SK-N-SH treated with all-trans-retinoic acid at 6 μM for 48 hours (cell line): ENCODE results near the gene KIF22.

ENCODE experiments used
- ATAC-seq: fragments of 200-7000 bp; cut with Tn5 transposase; 3 replicates; pipeline ENCODE4 v1.9.1; 2020; ENCODE audit warnings: mild to moderate bottlenecking, moderate library complexity
- ARNTL ChIP-seq: fragments of 450-650 bp; formaldehyde crosslinking; IDR thresholded peaks from 2 replicates; pipeline ENCODE4 v1.5.0; 2020; ENCODE audit warnings: low read depth, mild to moderate bottlenecking, moderate library complexity, borderline replicate concordance
- BACH2 ChIP-seq: fragments of 250-450 bp; sonication (Bioruptor Pico); IDR thresholded peaks from 2 replicates; pipeline ENCODE4 v1.9.0; 2021; ENCODE audit warnings: mild to moderate bottlenecking, borderline replicate concordance
- CSRNP3 ChIP-seq: fragments of 250-450 bp; sonication (Bioruptor Pico); IDR thresholded peaks from 2 replicates; pipeline ENCODE4 v1.5.1; 2021; ENCODE audit warnings: mild to moderate bottlenecking, moderate library complexity
- ESRRG ChIP-seq: fragments of 250-450 bp; sonication (Bioruptor Pico); IDR thresholded peaks from 2 replicates; pipeline ENCODE4 v1.6.1; 2021; ENCODE audit warnings: mild to moderate bottlenecking
- GLIS3 ChIP-seq: fragments of 250-450 bp; sonication (Bioruptor Pico); IDR thresholded peaks from 2 replicates; pipeline ENCODE4 v1.5.0; 2020; ENCODE audit warnings: mild to moderate bottlenecking, moderate library complexity
- ISL1 ChIP-seq: fragments of 250-450 bp; sonication (Bioruptor Pico); IDR thresholded peaks from 2 replicates; pipeline ENCODE4 v2.1.2; 2022; ENCODE audit warnings: mild to moderate bottlenecking, moderate library complexity
- OSR1 ChIP-seq: fragments of 250-450 bp; sonication (Bioruptor Pico); IDR thresholded peaks from 2 replicates; pipeline ENCODE4 v1.8.0; 2022; ENCODE audit warnings: moderate library complexity, mild to moderate bottlenecking, inconsistent platforms
- PATZ1 ChIP-seq: fragments of 250-450 bp; sonication (Bioruptor Pico); IDR thresholded peaks from 2 replicates; pipeline ENCODE4 v1.8.0; 2020; ENCODE audit warnings: mild to moderate bottlenecking, moderate library complexity, borderline replicate concordance
- POU6F1 ChIP-seq: fragments of 250-450 bp; sonication (Bioruptor Pico); IDR thresholded peaks from 2 replicates; pipeline ENCODE4 v1.8.0; 2021; ENCODE audit warnings: low read depth, mild to moderate bottlenecking, moderate library complexity, borderline replicate concordance
- PPARA ChIP-seq: fragments of 250-450 bp; sonication (Bioruptor Pico); IDR thresholded peaks from 2 replicates; pipeline ENCODE4 v1.5.0; 2020; ENCODE audit warnings: mild to moderate bottlenecking, borderline replicate concordance
- RARB ChIP-seq: fragments of 250-450 bp; sonication (Bioruptor Pico); IDR thresholded peaks from 2 replicates; pipeline ENCODE4 v1.8.0; 2021; ENCODE audit warnings: mild to moderate bottlenecking, moderate library complexity
- TCF4 ChIP-seq: fragments of 250-450 bp; sonication (Bioruptor Pico); IDR thresholded peaks from 2 replicates; pipeline ENCODE4 v1.8.0; 2021; ENCODE audit warnings: mild to moderate bottlenecking, moderate library complexity, borderline replicate concordance
- TSHZ2 ChIP-seq: fragments of 250-450 bp; sonication (Bioruptor Pico); IDR thresholded peaks from 2 replicates; pipeline ENCODE4 v1.5.0; 2020; ENCODE audit warnings: mild to moderate bottlenecking, moderate library complexity
- ZC3H10 ChIP-seq: fragments of 250-450 bp; sonication (Bioruptor Pico); IDR thresholded peaks from 2 replicates; pipeline ENCODE4 v1.5.1; 2021; ENCODE audit warnings: mild to moderate bottlenecking, moderate library complexity
- ZFP3 ChIP-seq: fragments of 250-450 bp; sonication (Bioruptor Pico); IDR thresholded peaks from 2 replicates; pipeline ENCODE4 v1.5.0; 2020; ENCODE audit warnings: mild to moderate bottlenecking, moderate library complexity
- ZFP30 ChIP-seq: fragments of 450-650 bp; formaldehyde crosslinking; IDR thresholded peaks from 2 replicates; pipeline ENCODE4 v1.5.0; 2022; ENCODE audit warnings: mild to moderate bottlenecking, moderate library complexity
- ZNF8 ChIP-seq: fragments of 450-650 bp; formaldehyde crosslinking; IDR thresholded peaks from 2 replicates; pipeline ENCODE4 v1.5.0; 2020; ENCODE audit warnings: mild to moderate bottlenecking, moderate library complexity

The KIF22 gene

GRCh38 chr16:29810699-29811169 lies 20.2 kb downstream of the KIF22 start:
- no peak for ATAC-seq
- TF ChIP-seq CSRNP3 (CRISPR knock-in tag) (no peak), GLIS3 (CRISPR knock-in tag) (no peak), ARNTL (CRISPR knock-in tag) (no peak), PPARA (no peak)

GRCh38 chr16:29811170-29811895 lies 20.8 kb downstream of the KIF22 start:
- ATAC-seq: peak; percentile 82
- TF ChIP-seq TCF4 (CRISPR knock-in tag) (no peak), TSHZ2 (CRISPR knock-in tag) (peak; percentile 39; the same call in 1 of the 2 replicates), ESRRG (CRISPR knock-in tag) (no peak)

- TF ChIP-seq BACH2 (CRISPR knock-in tag) (no peak), OSR1 (CRISPR knock-in tag) (no peak), ZNF8 (CRISPR knock-in tag) (no peak), ZFP30 (CRISPR knock-in tag) (no peak), ISL1 (no peak), PATZ1 (no peak), CSRNP3 (CRISPR knock-in tag) (no peak), POU6F1 (CRISPR knock-in tag) (no peak), PPARA (no peak), RARB (CRISPR knock-in tag) (no peak), GLIS3 (CRISPR knock-in tag) (no peak), ZC3H10 (CRISPR knock-in tag) (no peak), ZFP3 (CRISPR knock-in tag) (no peak)
- peak; percentile 15 for ATAC-seq
Observed at GRCh38 chr16:29811896-29812665, 21.5 kb downstream of the KIF22 start, which contains the start of gene PRRT2. Gene PRRT2 (plus strand): TSS chr16:29812193. CDS start chr16:29813055, 862 bp downstream.
